Measurements from ENCODE around the gene HPCAL1. TPM values are rescaled to one million over a fixed set of nuclear protein-coding genes. Genes with fewer than 3 reads are reported as not detected.

The HPCAL1 gene
- total RNA-seq, 1 donor from 2014 or later: 110 TPM

GRCh38 chr2:10316860-10317259, 14.2 kb downstream of the HPCAL1 start:
- Mint-ChIP-seq H3K4me3 (ENCODE audit: low read depth) (no peak overlapping the region), H3K27me3 (ENCODE audit: low read depth) (no peaks in the 10 kb centered on the region), H3K4me1 (ENCODE audit: low read depth) (peaks cover 11% of the 10 kb centered on the region), H3K27ac (no peak overlapping the region), H3K36me3 (ENCODE audit: low read depth) (peaks cover 15% of the 10 kb centered on the region), H3K9me3 (no peaks in the 10 kb centered on the region)
- no peak for DNase-seq (ENCODE audit: low spot score)
- intact Hi-C loops (cut with micrococcal nuclease): no loop called here

- Mint-ChIP-seq H3K27ac (no peak overlapping the region), H3K4me3 (ENCODE audit: low read depth) (no peak overlapping the region), H3K9me3 (no peaks in the 10 kb centered on the region), H3K36me3 (ENCODE audit: low read depth) (peaks cover 19% of the 10 kb centered on the region), H3K4me1 (ENCODE audit: low read depth) (peaks cover 11% of the 10 kb centered on the region), H3K27me3 (ENCODE audit: low read depth) (no peaks in the 10 kb centered on the region)
- DNase-seq (ENCODE audit: low spot score): no peak
- intact Hi-C loops (cut with micrococcal nuclease): no loop called here
Observed at GRCh38 chr2:10317646-10318045, 14.9 kb downstream of the HPCAL1 start.

GRCh38 chr2:10318345-10318744, 15.6 kb downstream of the HPCAL1 start:
- intact Hi-C loops (cut with micrococcal nuclease): no loop called here
- H3K4me3 Mint-ChIP-seq (ENCODE audit: low read depth): no peak overlapping the region

GRCh38 chr2:10319892-10320574, 17.3 kb downstream of the HPCAL1 start:
- intact Hi-C loops (cut with micrococcal nuclease): no loop called here
- no peaks in the 10 kb centered on the region for H3K9me3 Mint-ChIP-seq

More at GRCh38 chr2:10318345-10318744, 15.6 kb downstream of the HPCAL1 start:
- Mint-ChIP-seq H3K4me1 (ENCODE audit: low read depth) (peaks cover 11% of the 10 kb centered on the region), H3K9me3 (no peaks in the 10 kb centered on the region), H3K27ac (no peak overlapping the region), H3K36me3 (ENCODE audit: low read depth) (peaks cover 24% of the 10 kb centered on the region), H3K27me3 (ENCODE audit: low read depth) (no peaks in the 10 kb centered on the region)
- DNase-seq (ENCODE audit: low spot score): no peak

GRCh38 chr2:10320575-10320931, 17.8 kb downstream of the HPCAL1 start:
- intact Hi-C loops (cut with micrococcal nuclease): no loop called here
- no peak overlapping the region for H3K27ac Mint-ChIP-seq

More at GRCh38 chr2:10319892-10320574, 17.3 kb downstream of the HPCAL1 start:
- H3K27ac Mint-ChIP-seq: no peak overlapping the region
- DNase-seq (ENCODE audit: low spot score): no peak
- no peak overlapping the region for H3K4me3 Mint-ChIP-seq (ENCODE audit: low read depth)
- peaks cover 14% of the 10 kb centered on the region for H3K4me1 Mint-ChIP-seq (ENCODE audit: low read depth)
- no peaks in the 10 kb centered on the region for H3K27me3 Mint-ChIP-seq (ENCODE audit: low read depth)
- peaks cover 30% of the 10 kb centered on the region for H3K36me3 Mint-ChIP-seq (ENCODE audit: low read depth)

GRCh38 chr2:10320933-10321332, 18.2 kb downstream of the HPCAL1 start:
- H3K4me3 Mint-ChIP-seq (ENCODE audit: low read depth): no peak overlapping the region
- intact Hi-C loops (cut with micrococcal nuclease): no loop called here
- no peak overlapping the region for H3K27ac Mint-ChIP-seq

More at GRCh38 chr2:10320575-10320931, 17.8 kb downstream of the HPCAL1 start:
- H3K9me3 Mint-ChIP-seq: no peaks in the 10 kb centered on the region
- no peak overlapping the region for H3K4me3 Mint-ChIP-seq (ENCODE audit: low read depth)
- H3K27me3 Mint-ChIP-seq (ENCODE audit: low read depth): no peaks in the 10 kb centered on the region
- H3K4me1 Mint-ChIP-seq (ENCODE audit: low read depth): peaks cover 15% of the 10 kb centered on the region
- H3K36me3 Mint-ChIP-seq (ENCODE audit: low read depth): peaks cover 30% of the 10 kb centered on the region
- DNase-seq (ENCODE audit: low spot score): no peak

GRCh38 chr2:10321622-10322021, 18.9 kb downstream of the HPCAL1 start:
- Mint-ChIP-seq H3K4me1 (ENCODE audit: low read depth) (peaks cover 20% of the 10 kb centered on the region), H3K9me3 (no peaks in the 10 kb centered on the region), H3K27me3 (ENCODE audit: low read depth) (no peaks in the 10 kb centered on the region), H3K27ac (no peak overlapping the region), H3K4me3 (ENCODE audit: low read depth) (no peak overlapping the region), H3K36me3 (ENCODE audit: low read depth) (peaks cover 30% of the 10 kb centered on the region)
- no peak for DNase-seq (ENCODE audit: low spot score)
- intact Hi-C loops (cut with micrococcal nuclease): no loop called here

More at GRCh38 chr2:10320933-10321332, 18.2 kb downstream of the HPCAL1 start:
- H3K9me3 Mint-ChIP-seq: no peaks in the 10 kb centered on the region
- H3K4me1 Mint-ChIP-seq (ENCODE audit: low read depth): peaks cover 19% of the 10 kb centered on the region
- no peak for DNase-seq (ENCODE audit: low spot score)
- H3K36me3 Mint-ChIP-seq (ENCODE audit: low read depth): peaks cover 30% of the 10 kb centered on the region
- no peaks in the 10 kb centered on the region for H3K27me3 Mint-ChIP-seq (ENCODE audit: low read depth)

GRCh38 chr2:10322481-10322880, 19.8 kb downstream of the HPCAL1 start:
- Mint-ChIP-seq H3K27me3 (ENCODE audit: low read depth) (no peaks in the 10 kb centered on the region), H3K4me1 (ENCODE audit: low read depth) (peaks cover 27% of the 10 kb centered on the region), H3K36me3 (ENCODE audit: low read depth) (peaks cover 30% of the 10 kb centered on the region), H3K9me3 (no peaks in the 10 kb centered on the region), H3K4me3 (ENCODE audit: low read depth) (no peak overlapping the region), H3K27ac (no peak overlapping the region)
- intact Hi-C loops (cut with micrococcal nuclease): no loop called here
- DNase-seq (ENCODE audit: low spot score): no peak

GRCh38 chr2:10322973-10323372, 20.3 kb downstream of the HPCAL1 start:
- intact Hi-C loops (cut with micrococcal nuclease): no loop called here
- Mint-ChIP-seq H3K27me3 (ENCODE audit: low read depth) (no peaks in the 10 kb centered on the region), H3K9me3 (no peaks in the 10 kb centered on the region), H3K4me1 (ENCODE audit: low read depth) (peaks cover 32% of the 10 kb centered on the region), H3K36me3 (ENCODE audit: low read depth) (peaks cover 30% of the 10 kb centered on the region), H3K4me3 (ENCODE audit: low read depth) (no peak overlapping the region), H3K27ac (no peak overlapping the region)
- DNase-seq (ENCODE audit: low spot score): no peak

- no peak for DNase-seq (ENCODE audit: low spot score)
- Mint-ChIP-seq H3K4me3 (ENCODE audit: low read depth) (no peak overlapping the region), H3K4me1 (ENCODE audit: low read depth) (peaks cover 38% of the 10 kb centered on the region), H3K27me3 (ENCODE audit: low read depth) (no peaks in the 10 kb centered on the region), H3K27ac (no peak overlapping the region), H3K36me3 (ENCODE audit: low read depth) (peaks cover 30% of the 10 kb centered on the region), H3K9me3 (no peaks in the 10 kb centered on the region)
- intact Hi-C loops (cut with micrococcal nuclease): no loop called here
Observed at GRCh38 chr2:10323535-10323934, 20.8 kb downstream of the HPCAL1 start.

- no peak overlapping the region for H3K27ac Mint-ChIP-seq
- no peak for DNase-seq (ENCODE audit: low spot score)
- no peaks in the 10 kb centered on the region for H3K27me3 Mint-ChIP-seq (ENCODE audit: low read depth)
- peaks cover 30% of the 10 kb centered on the region for H3K36me3 Mint-ChIP-seq (ENCODE audit: low read depth)
- intact Hi-C loops (cut with micrococcal nuclease): no loop called here
- H3K9me3 Mint-ChIP-seq: no peaks in the 10 kb centered on the region
- no peak overlapping the region for H3K4me3 Mint-ChIP-seq (ENCODE audit: low read depth)
- peaks cover 43% of the 10 kb centered on the region for H3K4me1 Mint-ChIP-seq (ENCODE audit: low read depth)
Observed at GRCh38 chr2:10324095-10324832, 21.6 kb downstream of the HPCAL1 start.

- Mint-ChIP-seq H3K27ac (no peak overlapping the region), H3K36me3 (ENCODE audit: low read depth) (peaks cover 27% of the 10 kb centered on the region), H3K4me3 (ENCODE audit: low read depth) (no peak overlapping the region), H3K27me3 (ENCODE audit: low read depth) (no peaks in the 10 kb centered on the region), H3K4me1 (ENCODE audit: low read depth) (peaks cover 55% of the 10 kb centered on the region), H3K9me3 (no peaks in the 10 kb centered on the region)
- no peak for DNase-seq (ENCODE audit: low spot score)
- intact Hi-C loops (cut with micrococcal nuclease): no loop called here
Observed at GRCh38 chr2:10325278-10326145, 22.8 kb downstream of the HPCAL1 start.
